Cardiac muscle cell (in vitro differentiated cells and primary cell): Measurements from ENCODE around the gene KIR2DL1. TPM values are rescaled to one million over a fixed set of nuclear protein-coding genes. Genes with fewer than 3 reads are reported as not detected.
"Not testable (repeated sequence)": the region's sequence is repeated elsewhere in the genome, so short reads cannot be mapped to it uniquely, and the experiment has no call there.

Experiments
- DNase-seq, 2 donors: peaks; one replicate each; pipeline versions ENCODE4 v3.0.0 to v3.0.0-alpha.2; 2010 to 2017; ENCODE audit warnings: low read depth in 1 of 2, low spot score in 1 of 2
- H3K27ac ChIP-seq: fragments of 200-600 bp; sonication (generic); 2 replicates; pipeline ENCODE4 v1.5.1; 2016
- H3K27me3 ChIP-seq: fragments of 200-600 bp; sonication (generic); 2 replicates; pipeline ENCODE4 v1.6.0; 2016; ENCODE audit warnings: control low read depth
- H3K36me3 ChIP-seq: fragments of 200-600 bp; sonication (generic); 2 replicates; pipeline ENCODE4 v1.5.1; 2016; ENCODE audit warnings: control low read depth
- H3K4me1 ChIP-seq: fragments of 200-600 bp; sonication (generic); 2 replicates; pipeline ENCODE4 v1.8.1; 2017; ENCODE audit warnings: low read depth, mild to moderate bottlenecking, mixed run types
- H3K4me3 ChIP-seq: fragments of 200-600 bp; sonication (generic); 2 replicates; pipeline ENCODE4 v1.5.1; 2016; ENCODE audit warnings: mild to moderate bottlenecking
- H3K9me3 ChIP-seq: fragments of 200-600 bp; sonication (generic); 2 replicates; pipeline ENCODE4 v1.5.1; 2017; ENCODE audit warnings: low read depth, mild to moderate bottlenecking, control low read depth
- polyA plus RNA-seq: library from polyadenylated mRNA; unstranded; fragments of >200 nt; fragmentation: Nextera tagmentation; extraction: Ambion mirVana; gene quantifications from 2 replicates; pipeline ENCODE4 v1.2.1, GENCODE V29; 2016
- total RNA-seq: library from RNA; depleted of rRNA; stranded (reverse); fragments of >200 nt; gene quantifications from 2 replicates; pipeline ENCODE4 v1.2.3, GENCODE V29; 2016
- TF ChIP-seq, protein P1 (sequence below): IDR thresholded peaks from 2 replicates; pipeline ENCODE4 v1.5.1; 2012; ENCODE audit warnings: low read depth, mild to moderate bottlenecking, low read length

KIR2DL1 gene
- total and polyA plus RNA-seq, 2 experiments from 2014 or later = not detected

- DNase-seq = no peak
- TF ChIP-seq, protein P1, sequence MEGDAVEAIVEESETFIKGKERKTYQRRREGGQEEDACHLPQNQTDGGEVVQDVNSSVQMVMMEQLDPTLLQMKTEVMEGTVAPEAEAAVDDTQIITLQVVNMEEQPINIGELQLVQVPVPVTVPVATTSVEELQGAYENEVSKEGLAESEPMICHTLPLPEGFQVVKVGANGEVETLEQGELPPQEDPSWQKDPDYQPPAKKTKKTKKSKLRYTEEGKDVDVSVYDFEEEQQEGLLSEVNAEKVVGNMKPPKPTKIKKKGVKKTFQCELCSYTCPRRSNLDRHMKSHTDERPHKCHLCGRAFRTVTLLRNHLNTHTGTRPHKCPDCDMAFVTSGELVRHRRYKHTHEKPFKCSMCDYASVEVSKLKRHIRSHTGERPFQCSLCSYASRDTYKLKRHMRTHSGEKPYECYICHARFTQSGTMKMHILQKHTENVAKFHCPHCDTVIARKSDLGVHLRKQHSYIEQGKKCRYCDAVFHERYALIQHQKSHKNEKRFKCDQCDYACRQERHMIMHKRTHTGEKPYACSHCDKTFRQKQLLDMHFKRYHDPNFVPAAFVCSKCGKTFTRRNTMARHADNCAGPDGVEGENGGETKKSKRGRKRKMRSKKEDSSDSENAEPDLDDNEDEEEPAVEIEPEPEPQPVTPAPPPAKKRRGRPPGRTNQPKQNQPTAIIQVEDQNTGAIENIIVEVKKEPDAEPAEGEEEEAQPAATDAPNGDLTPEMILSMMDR = no peak
- no peaks in the 10 kb centered on the region for H3K9me3 ChIP-seq
Observed at GRCh38 chr19:54804101-54804500, 34.5 kb downstream of the KIR2DL1 start.

GRCh38 chr19:54804571-54804970 lies 35.0 kb downstream of the KIR2DL1 start:
- Histone ChIP-seq H3K27me3 (no peaks in the 10 kb centered on the region), H3K9me3 (no peaks in the 10 kb centered on the region), H3K36me3 (no peaks in the 10 kb centered on the region), H3K27ac (no peak overlapping the region), H3K4me3 (no peak overlapping the region), H3K4me1 (no peaks in the 10 kb centered on the region)
- TF ChIP-seq, protein P1 = no peak
- DNase-seq = no peak

More at GRCh38 chr19:54804101-54804500, 34.5 kb downstream of the KIR2DL1 start:
- H3K27me3 ChIP-seq = no peaks in the 10 kb centered on the region
- no peak overlapping the region for H3K4me3 ChIP-seq
- no peaks in the 10 kb centered on the region for H3K36me3 ChIP-seq
- no peaks in the 10 kb centered on the region for H3K4me1 ChIP-seq
- no peak overlapping the region for H3K27ac ChIP-seq

- H3K27me3 ChIP-seq = no peaks in the 10 kb centered on the region
- H3K9me3 ChIP-seq = no peaks in the 10 kb centered on the region
Observed at GRCh38 chr19:54805665-54806515, 36.3 kb downstream of the KIR2DL1 start.

GRCh38 chr19:54806516-54806838 lies 36.9 kb downstream of the KIR2DL1 start:
- no peaks in the 10 kb centered on the region for H3K4me1 ChIP-seq
- no peak for DNase-seq
- TF ChIP-seq, protein P1 = no peak
- H3K36me3 ChIP-seq = no peaks in the 10 kb centered on the region
- H3K27me3 ChIP-seq = no peaks in the 10 kb centered on the region
- H3K27ac ChIP-seq = no peak overlapping the region
- H3K9me3 ChIP-seq = no peaks in the 10 kb centered on the region
- no peak overlapping the region for H3K4me3 ChIP-seq

More at GRCh38 chr19:54805665-54806515, 36.3 kb downstream of the KIR2DL1 start:
- no peaks in the 10 kb centered on the region for H3K4me1 ChIP-seq
- no peak overlapping the region for H3K27ac ChIP-seq
- TF ChIP-seq, protein P1 = no peak
- no peak overlapping the region for H3K4me3 ChIP-seq
- no peak for DNase-seq
- no peaks in the 10 kb centered on the region for H3K36me3 ChIP-seq

DNA sequence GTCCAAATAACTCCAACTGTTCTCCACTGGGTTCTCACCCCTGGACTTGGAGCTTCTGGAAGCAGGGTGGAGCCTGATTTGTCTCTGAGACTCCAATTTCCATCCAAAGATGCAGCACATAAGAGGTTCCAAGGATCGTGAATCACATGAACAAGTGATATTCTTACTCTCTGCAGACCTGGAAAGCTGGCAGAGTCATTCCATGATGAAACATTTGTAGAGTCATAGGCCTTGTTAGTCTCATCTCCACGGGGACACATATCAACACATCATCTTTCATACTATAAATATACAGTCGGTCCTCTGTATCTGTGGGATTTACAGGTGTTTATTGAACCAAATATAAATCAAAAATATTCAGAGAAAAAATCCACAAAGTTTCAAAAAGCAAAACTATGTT lies 45.0 kb downstream of the KIR2DL1 start:
- H3K27ac ChIP-seq, H3K9me3 ChIP-seq: not testable (repeated sequence)

DNA sequence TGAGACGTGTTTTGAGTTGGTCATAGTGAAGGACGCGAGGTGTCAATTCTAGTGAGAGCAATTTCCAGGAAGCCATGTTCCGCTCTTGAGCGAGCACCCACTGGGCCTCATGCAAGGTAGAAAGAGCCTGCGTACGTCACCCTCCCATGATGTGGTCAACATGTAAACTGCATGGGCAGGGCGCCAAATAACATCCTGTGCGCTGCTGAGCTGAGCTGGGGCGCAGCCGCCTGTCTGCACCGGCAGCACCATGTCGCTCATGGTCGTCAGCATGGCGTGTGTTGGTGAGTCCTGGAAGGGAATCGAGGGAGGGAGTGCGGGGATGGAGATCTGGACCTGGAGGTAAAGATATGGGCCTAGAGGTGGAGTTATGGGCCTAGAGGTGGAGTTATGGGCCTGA lies 46.7 kb downstream of the KIR2DL1 start, which contains the start of gene KIR3DL1:
Gene KIR3DL1 (plus strand): TSS at position 218 of the 400 bp plus-strand sequence.
- H3K27me3 ChIP-seq, DNase-seq, H3K9me3 ChIP-seq, H3K4me1 ChIP-seq, H3K36me3 ChIP-seq, H3K27ac ChIP-seq, H3K4me3 ChIP-seq: not testable (repeated sequence)

More for the DNA sequence above, 45.0 kb downstream of the KIR2DL1 start:
- H3K4me3 ChIP-seq, H3K27me3 ChIP-seq, H3K4me1 ChIP-seq, DNase-seq, H3K36me3 ChIP-seq: not testable (repeated sequence)
